NCI-H345 (cell line): ENCODE data around the gene CHST8.

Experiments used
- DNase-seq: peaks from one replicate; lab custom pipeline; 2025; lab: John Stamatoyannopoulos, UW

Gene CHST8

DNA sequence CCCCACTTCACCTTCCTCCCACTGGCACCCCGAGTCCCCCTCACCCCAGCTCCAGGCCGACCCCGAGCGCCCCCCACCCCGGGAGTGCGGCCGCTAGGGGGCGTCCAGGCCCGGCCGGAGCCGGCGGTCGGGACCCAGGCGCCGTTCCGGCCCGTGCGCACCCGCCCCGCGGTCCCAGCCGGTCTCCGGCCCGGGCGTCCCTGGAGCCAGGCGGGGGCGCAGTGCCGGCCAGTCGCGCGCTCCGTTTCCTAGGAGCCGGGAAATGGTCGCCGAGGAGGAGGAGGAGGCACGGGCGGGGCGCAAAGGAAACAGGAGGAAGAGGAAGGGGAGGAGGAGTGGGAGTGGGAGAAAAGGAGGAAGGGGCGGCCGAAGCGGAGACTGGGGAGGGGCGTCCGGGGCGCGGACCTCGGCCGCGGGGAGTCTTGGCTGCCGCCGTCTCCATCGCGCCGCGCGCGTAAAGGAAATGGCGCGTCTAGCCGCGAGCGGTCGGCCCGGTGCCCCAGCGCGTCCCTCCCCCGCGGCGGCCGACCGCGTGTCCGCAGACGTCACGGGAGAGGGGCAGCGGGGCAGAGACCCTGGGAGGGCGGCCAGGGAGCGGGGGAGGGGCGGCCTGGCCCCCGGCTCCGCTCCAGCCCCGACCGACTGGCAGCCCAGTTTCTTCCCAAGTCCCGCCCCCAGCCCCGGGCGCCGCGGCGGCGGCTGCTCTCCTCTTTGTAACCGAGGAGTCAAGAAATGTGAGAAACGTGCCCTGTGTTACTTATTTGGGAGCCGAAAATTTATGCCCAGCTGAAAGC lies 173.8 kb downstream of the CHST8 start:
- DNase-seq = peak; percentile 55

DNA sequence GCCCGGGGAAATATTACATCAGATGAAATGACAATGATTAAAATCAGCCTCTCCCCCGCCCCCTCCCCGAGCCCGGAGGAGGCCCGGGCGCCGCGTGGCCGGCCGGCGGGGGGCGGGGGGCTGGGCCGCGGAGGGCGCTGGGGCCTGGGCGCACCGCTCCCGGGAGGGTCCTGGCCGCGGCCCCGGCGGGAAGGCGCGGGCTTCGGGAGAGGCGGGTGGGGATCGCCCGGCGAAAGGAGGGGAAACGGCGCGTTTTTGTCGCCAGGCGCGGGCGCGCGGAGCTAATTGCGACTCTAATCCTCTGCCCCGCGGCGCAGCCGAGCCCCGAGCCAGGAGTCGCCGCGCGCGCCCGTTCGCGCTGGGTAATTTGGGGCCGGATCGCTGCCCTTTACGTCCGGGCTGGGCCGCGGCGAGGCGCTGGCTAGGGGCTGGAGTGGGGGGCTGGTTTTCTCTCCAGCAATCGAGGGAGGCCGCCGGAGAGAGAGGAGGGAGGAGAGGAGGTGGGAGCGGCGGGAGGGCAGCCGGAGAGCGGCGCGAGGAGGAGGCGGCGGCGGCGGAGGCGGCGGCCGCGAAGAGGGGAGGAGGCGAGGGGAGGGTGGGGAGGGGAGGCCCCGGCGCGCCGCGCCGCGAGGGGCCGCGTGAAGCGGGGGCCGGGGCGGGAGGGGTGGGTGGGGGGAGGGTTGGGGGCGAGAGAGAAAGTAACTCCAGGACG lies 174.6 kb downstream of the CHST8 start, which contains the start of gene KCTD15:
TSS of gene KCTD15 (plus strand) at position 707 of the 712 bp plus-strand sequence. CDS start 3,585 bp downstream, outside the sequence.
- peak; percentile 35 for DNase-seq

DNA sequence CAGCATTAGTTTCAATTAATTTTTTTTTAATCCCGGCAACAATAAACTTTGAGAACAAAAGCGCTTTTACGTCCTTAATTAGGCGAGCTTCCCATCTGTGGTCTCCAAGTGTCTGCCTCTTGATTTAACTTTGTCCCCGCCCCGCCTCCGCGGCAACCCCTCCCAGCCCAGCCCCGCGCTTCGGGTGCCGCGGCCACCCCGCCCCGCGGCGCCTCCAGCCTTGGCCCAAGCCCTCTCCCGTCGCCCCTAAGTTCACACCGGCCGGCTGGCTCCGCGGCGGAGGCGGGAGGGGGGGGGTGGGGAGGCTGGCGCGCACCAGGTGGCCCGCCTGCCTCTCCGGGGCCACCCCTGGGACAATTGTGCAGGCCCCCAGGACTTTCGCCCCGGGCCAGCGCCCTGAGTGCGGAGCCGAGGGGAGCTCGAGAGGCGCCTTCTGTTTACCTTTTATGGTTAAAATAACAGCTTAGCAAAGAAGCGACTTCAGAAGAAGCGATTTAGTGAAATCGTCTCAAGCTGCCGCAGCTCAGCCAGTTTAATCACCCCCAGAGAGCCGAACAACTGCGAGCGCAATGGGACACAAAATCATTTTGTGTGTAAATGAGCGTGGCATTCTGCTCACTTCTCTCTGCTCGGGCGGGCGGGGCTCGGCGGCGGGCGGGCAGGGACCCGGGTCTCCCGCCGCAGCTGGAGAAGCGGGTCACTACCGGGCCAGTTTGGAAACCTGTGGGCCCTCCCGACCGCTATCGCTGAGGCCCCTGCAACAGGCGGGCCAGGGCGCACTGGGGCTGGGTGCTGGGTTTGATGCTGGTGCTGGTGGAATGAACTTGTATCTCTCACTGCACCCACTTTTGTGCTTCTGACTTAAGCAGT lies 176.3 kb downstream of the CHST8 start:
- no peak for DNase-seq

DNA sequence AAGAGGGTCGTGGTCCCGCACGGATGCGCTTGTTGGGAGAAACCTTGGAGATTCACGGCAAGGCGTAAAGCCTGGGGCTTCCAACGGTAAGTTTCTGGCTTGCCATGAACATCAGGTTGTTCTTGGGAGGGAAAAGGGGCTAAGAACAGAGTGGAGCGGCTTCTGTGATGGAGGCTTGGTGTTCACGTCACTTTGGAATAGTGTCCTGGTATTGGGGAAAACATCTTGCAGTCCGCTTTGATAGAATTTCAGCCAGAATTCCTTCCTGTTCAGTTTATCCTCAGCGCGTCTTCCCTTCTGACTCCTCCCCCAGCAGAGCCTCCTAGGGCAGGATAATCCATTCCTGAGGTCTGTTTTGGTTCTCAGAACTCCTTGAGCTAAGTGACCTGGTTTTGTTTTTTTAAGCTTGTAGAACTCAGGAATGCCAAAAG lies 176.9 kb downstream of the CHST8 start:
- DNase-seq = no peak

DNA sequence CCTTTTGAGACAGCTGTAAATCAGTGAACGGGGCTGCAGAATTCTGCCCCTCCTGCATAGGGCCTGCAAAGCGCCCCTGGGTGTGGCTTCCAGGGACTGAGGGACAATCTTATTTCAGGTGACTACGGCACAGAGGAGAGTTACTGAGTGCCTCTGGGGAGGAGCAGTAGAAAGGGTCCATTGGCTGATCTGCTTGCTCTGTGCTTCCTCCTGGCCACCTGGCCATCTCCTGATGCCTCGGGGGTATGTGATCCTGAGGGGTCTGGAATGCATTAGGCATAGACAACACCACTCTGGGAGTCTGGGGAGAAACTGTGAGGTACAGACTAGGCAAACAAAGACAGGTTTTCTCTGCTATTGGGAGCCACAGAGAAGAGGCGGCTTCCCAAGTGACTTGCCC lies 177.7 kb downstream of the CHST8 start:
- no peak for DNase-seq

DNA sequence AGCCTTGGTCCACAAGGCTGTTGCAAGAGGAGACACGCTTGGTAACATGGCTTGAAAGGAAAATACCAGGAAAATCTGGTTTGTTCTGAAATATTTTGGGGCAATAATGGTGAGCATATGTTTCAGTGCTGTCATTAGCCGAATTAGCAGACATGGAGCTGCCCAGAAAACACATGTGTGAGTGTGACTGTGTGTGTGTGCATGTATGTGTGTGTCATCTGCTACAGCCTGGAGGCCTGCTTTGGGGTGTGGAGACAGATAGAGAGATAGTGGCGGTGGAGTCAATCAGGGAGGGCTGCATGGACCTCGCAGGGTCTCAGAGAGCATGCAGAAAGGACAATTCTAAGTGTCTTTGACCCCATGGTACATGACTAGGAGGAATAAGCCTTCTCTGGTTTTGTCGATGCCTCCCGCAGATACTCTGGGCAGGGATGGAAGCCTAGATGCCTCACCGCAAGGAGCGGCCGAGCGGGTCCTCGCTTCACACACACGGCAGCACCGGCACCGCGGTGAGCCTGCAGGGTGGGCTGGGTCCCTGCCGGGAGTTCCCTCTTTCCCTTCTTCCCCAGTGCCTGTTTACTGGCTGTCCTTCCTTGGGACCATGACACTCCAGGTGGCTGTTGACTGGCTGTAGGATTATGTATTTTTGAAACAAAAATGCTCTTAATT lies 178.4 kb downstream of the CHST8 start:
- DNase-seq = no peak

DNA sequence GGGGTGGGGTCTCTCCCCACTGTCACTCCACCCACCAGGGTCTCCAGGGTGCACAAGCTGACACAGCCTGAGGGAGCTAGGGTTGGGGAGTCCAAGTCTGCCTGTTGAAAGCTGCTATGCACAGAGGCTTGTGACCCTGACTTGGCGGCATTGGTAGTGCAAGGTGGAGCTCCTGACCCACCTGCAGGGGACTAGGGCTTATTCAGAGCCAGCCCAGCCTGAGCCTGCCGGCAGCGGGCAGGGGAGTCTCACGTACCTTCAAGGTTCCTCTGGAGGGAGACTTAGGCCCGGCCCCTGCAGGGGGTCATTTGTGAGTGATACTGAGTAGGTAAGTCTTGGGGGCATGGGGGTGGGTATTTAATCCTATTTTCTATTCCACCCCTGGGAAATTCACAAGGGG lies 179.7 kb downstream of the CHST8 start:
- no peak for DNase-seq

DNA sequence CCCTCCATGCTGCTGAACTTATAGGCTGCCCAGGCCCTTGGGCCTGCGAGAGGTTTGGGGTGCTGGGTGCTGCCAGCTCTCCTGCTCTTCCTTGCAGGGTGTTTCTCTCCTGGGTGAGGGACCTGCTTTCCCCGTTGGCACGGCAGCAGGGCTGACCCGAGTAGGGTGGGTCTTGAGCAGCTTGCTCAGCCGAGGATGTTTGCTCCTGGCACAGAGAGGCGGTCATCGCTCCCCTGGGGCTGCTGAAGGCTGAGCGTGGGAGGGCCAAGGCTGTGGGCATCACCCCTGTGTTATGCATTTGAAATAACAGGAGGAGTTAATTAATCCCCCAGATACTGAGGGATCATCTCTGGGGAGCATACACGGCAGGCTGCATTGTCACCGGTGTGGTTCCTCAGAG lies 180.2 kb downstream of the CHST8 start:
- no peak for DNase-seq

DNA sequence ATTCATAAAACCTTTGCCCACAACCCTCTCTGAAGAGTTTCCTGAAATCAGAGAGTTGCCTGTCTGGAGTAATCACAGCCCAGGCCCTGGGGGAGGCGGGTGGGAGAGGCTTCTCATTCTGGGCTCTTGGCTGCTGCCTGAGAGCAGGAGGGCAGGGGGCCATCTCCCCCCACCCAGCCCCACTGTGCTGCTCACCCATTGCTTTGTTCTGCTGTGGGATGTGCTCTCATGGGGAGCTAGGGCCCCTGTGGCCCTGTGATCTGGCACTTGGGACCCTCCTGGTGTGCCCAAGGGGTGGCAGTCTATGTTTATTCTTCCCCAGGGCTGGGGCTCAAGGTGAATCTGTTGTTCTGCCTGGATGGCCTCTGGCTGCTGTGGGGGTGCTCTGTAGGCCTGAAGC lies 181.0 kb downstream of the CHST8 start:
- no peak for DNase-seq

DNA sequence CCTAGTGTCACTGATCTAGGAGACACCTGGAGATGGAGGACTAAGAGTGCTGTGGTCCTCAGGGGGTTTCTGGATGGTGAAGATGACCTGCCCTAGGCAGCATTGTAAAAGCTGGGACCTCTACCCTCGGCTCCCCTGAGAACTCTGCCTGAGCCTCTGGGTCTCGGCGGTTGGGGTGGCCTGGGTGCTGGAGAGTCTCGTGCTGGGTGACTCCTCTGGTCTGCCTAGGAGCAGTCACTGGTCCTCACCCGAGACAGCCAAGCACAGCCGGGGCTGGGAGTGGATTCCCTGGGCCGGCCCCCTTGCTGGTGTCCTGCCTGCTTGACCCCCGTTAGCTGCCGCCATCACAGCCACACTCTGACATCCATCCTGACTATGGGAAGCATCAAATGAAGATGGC lies 181.6 kb downstream of the CHST8 start:
- no peak for DNase-seq

DNA sequence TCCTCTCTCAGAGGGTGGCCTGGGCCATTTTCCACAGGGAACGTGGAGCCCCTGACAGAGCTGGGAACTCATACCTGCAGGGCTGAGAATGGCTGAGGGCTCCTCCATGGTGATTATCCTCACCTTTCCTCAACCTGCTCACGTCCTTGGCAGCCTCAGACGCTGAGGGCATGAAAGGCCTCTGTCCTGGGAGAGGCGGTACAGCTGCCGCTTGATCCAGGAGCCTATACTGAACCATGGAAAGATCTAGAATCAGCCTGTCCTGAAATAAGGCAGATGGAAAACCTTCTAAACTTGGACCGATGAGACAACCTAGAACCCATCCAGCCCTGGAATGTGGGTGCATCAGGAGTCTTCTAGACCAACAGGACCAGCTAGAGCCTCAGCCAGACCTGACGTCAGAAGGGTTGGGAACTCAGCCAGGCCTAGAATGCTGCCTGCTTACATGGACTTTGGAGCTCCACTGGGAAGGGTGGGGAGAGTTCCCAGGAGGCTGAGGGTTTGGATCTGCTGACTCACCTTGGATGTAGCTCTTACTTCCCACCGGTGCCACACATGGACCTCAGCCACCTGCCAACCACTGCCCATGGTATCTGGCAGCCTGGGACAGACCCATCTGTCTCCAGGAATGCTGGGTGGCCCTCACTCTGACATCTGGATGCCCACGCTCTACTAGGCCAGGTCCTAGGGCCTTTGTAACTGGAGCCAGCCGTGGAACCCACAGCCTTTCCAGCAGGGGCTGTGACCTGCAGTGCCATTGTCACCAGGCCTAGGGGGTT lies 182.5 kb downstream of the CHST8 start:
- no peak for DNase-seq

DNA sequence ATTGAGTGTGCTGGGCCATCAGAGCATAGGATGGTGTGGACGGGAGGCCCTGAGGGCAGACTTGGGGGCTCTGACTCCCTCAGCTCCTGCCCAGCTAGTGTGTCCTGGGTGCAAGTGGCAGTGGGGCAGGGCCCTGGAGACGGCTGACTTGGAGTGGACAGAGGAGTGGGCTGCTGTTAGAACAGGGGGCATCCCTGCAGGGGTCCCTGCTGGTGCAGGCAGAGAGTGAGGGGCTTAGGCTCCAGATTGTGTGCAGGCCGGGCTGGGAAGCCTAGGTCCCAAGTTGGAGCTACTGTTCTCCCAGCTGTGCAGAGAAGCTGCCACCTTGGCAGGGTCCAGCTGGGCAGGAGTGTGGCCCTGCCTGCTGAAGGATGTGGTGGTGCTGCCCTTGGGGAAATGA lies 183.6 kb downstream of the CHST8 start:
- no peak for DNase-seq

DNA sequence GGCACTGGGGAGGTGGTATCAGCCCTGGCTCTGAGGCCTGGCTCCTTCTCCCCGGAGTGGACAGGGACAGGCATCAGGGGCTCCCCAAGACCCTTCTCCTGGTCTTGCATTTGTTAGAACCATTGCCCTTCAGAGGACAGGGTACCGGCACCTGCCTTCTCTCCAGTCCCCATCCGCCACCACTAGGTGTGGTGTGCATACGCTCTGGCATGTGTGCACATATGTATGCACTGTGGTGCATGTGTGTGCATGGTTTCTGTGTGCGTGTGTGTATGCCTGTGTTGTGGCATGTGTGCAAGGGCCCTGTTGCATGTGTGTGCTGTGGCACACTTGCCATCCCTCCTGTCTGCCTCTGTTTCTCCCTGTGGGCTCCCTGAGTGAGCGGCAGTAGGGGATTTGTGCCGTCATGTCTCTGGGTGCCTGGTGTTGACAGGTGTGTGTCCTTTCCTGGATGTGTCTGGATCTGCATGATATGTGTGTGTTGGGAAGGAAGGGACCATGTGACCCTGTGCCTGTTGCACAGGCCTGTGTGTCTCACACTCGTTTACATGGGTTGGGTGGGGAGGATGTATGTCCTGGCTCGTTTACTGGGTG lies 184.2 kb downstream of the CHST8 start:
- DNase-seq = no peak

DNA sequence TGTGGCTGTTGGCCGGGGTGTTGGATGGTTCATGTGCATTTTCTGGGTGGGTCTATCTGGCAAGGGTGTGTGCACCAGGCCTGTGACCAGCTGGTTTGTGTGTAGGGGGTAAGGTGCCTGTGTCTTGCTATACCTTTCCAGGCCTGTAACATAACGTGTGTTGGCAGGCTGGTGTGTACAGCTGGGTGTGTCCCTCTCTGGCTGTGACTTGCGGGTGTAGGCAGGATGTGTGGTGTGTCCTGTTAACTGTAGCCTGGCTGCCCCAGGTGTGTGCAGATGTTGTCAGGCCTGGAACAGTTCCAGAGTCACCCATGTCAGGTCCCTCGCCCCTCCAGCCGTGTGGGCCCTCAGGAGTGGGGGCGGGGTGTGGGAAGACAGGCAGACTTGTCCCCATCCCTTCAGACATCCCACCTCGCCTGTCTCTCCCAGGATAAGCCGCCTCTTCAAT lies 184.7 kb downstream of the CHST8 start:
- DNase-seq = no peak

DNA sequence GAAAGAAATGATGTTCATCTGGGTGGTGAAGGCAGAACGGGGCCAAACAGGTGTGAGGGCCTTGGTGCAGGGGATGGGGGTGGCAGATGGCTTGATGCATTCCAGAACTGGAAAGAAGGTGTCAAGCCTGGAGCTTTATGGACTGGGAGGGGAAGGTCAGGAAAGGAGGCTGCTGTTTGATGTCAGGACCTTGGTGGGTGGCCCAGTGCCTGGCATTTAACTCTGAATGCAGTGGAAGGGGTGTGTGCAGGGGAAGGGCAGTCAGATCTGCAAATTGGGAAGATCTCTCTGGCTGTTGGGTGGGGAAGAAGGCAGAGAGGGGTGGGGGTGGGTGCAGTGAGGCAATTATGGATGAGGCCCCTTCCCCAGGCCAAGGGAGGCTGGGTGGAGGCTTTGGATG lies 186.6 kb downstream of the CHST8 start:
- DNase-seq = no peak

DNA sequence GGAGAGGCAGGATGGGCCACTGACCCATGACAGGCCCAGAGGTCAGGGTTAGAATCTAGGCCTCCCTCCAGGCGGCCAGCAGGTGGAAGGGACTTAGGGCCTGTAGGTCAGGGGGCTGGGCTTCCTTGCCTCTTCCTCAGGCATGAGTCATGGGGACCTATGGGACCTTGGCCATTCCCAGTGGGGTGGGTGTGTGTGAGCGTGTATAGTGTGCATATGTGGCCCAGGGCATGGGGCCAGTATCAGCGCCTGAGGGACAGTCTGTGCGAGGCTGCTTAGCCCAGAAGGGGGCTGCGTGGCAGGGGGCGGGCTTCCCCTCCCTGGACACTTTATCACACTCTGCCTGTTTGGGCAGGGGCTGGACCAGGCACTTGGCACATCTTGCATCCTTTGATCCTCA lies 188.2 kb downstream of the CHST8 start:
- no peak for DNase-seq

DNA sequence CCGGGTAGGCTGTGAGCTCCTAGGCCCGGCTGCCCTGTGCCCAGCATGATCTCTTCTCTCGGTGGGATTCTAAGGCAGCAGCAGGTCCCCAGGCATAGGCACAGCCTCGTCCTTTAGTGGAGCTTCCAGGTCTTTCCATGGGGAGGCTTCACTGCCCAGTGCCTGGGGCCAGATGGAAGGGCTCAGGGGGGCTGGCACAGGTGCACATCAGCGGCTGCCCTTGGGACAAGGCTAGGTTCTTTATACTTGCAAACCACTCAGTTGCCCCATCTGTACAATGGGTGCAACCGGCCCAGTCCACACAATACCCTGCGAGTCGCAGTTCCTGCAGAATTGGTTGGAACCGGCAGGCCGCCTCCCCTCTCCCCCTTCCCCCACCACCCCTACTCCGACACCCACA lies 189.1 kb downstream of the CHST8 start:
- DNase-seq = no peak

DNA sequence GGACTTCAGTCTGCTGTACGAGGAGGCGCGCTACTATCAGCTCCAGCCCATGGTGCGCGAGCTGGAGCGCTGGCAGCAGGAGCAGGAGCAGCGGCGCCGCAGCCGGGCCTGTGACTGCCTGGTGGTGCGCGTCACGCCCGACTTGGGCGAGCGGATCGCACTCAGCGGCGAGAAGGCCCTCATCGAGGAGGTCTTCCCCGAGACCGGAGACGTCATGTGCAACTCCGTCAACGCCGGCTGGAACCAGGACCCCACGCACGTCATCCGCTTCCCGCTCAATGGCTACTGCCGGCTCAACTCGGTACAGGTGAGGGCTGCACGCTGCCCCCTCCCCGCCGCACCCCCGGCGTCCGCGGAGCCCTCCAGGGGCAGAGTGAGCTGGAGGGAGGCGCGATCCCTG lies 189.5 kb downstream of the CHST8 start:
- no peak for DNase-seq

DNA sequence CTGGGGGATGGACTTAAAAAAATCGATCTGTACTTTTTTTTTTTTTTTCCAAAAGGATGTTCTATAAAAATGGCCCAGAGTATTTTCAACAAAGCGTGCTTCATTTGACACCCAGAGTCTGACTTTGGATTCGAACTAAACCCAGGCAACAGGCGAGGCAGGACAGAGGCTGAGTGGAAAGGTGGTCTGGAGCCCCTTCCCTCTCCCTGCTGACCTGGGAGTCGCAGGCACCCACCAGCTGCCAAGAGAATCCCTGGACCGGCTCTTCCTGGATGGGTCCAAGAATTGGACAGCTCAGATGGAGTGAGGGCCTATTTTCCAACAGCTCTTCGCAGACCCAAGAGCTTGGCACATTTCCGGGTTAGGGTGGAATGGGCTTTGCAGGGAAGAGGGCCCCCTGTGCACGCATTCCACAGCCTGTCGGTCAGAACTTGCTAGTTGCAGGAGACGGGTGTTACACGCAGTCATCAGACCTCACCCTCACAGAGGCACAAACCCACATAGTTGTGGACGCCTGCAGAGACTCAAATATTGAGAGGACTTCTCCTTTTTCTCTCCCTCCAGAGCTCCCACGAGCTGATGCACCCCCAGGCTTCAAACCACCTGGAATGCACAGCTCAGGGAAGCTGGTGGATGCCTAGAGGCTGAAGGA lies 190.1 kb downstream of the CHST8 start:
- DNase-seq = no peak
